SK-MEL-5 (cell line): ENCODE measurements around the gene CFAP57. TPM values are rescaled to one million over a fixed set of nuclear protein-coding genes. Genes with fewer than 3 reads are reported as not detected.

Source experiments
- DNase-seq: peaks from one replicate; pipeline ENCODE4 v3.0.0-alpha.2; 2016; ENCODE audit warnings: low read depth, low spot score
- in situ Hi-C: cut with HindIII; loops from 2 replicates; pipeline ENCODE4 v1.10.0; 2016; ENCODE audit warnings: low sequenced_read_pairs, high pct_unique_total_duplicates, low pct_unique_long_range_greater_than_20kb
- small RNA-seq, 2 experiments: library from RNA; depleted of rRNA; stranded (forward); fragments of <200 nt; gene quantifications; one replicate each; pipeline ENCODE3, GENCODE V24; 2014
- total RNA-seq: library from RNA; depleted of rRNA; stranded (reverse); fragments of >200 nt; shearing (Covaris generic); gene quantifications from 2 replicates; pipeline ENCODE4 v1.2.3, GENCODE V29; 2014; rRNA removed

Gene CFAP57
- total RNA-seq, 1 experiment from 2014 or later, result not detected

DNA sequence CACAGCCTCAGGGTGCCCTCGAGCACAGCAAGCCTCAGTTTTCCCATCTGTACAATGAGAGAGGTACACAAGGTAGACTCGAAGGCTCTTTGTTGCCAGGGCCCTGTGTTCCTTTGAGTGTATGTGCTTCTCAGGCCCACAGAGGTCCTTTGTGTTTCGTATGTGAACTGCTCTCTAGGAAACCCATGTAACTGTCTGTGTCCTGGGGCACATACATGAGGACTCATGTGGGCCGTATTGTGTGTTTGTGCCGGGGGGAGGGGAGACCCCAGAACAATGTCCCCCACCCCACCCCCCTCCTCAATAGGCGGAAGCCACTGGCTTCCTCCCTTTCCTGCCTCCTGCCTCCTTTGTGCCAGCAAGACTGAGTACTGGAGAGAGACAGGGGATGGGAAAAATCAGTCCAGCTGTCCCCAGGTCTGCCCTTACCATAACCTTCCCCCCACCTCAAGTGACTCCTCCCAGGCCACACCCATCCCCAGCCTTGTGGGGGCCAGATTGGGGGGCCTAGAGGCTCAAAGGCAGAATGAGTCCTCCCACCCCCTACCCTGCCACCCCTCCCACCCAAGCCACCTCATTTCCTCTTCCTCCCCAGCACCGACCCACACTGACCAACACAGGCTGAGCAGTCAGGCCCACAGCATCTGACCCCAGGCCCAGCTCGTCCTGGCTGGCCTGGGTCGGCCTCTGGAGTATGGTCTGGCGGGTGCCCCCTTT is 128.4 kb downstream of the CFAP57 start, which contains the start of gene TIE1:
Gene TIE1 (plus strand): TSS at position 605 of the 717 bp plus-strand sequence. CDS start 90 bp downstream, at position 695.
- DNase-seq, result no peak
- in situ Hi-C loops, result no loop called here

DNA sequence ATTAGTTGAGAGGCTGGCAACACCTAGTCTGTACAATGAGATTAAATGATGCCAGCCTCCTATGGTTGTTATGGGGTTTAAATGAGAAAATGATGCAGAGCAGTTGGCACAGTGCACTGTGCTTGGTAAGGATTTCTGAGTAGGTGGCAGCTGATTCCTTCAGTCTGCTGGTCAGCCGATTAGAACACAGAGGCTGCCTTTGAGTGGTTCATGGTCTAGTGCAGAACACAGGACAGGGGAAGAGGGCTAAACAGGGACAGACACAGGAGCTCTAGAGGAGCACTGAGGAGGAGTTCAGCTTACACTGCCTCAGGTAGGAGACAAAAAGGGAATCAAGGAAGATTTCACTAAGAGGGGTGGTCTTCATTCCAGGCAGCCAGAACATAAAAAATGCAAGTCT is 130.1 kb downstream of the CFAP57 start:
- in situ Hi-C loops, result no loop called here
- DNase-seq, result peak; percentile 55

DNA sequence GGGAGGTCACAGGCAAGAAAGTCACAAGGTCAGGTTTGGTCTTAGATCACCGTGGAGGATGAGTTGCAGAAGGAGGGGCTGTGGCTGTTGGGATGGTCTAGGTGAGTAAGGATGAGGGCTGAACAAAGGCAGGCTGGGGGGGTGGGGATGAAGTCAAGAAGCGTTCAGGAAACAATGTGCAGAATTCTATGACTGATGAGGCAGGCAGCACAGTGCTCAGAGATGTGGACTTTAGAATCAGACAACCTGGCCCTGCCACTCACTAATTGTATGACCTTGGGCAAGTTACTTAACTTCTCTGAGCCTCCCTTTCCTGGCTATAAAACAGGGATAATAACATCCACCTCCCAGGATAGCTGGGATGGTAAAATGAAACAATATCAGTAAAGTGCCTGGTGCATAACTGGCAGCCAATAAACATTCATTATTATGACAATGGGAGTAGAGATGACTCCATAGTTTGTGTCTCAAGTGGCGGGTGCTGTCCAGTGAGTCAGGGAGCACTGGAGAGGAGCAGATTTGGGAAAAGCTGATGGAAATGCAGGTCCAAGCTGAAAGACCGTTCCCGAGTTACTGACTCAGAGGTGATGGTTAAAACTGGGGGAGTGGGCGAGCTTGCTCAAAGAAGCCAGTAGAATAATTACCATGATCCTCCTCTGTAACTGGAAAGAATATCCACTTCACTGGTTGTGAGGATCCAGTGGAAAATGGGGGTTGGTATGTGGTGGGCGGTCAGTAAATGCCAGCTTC is 130.8 kb downstream of the CFAP57 start:
- in situ Hi-C loops, result no loop called here
- no peak for DNase-seq

DNA sequence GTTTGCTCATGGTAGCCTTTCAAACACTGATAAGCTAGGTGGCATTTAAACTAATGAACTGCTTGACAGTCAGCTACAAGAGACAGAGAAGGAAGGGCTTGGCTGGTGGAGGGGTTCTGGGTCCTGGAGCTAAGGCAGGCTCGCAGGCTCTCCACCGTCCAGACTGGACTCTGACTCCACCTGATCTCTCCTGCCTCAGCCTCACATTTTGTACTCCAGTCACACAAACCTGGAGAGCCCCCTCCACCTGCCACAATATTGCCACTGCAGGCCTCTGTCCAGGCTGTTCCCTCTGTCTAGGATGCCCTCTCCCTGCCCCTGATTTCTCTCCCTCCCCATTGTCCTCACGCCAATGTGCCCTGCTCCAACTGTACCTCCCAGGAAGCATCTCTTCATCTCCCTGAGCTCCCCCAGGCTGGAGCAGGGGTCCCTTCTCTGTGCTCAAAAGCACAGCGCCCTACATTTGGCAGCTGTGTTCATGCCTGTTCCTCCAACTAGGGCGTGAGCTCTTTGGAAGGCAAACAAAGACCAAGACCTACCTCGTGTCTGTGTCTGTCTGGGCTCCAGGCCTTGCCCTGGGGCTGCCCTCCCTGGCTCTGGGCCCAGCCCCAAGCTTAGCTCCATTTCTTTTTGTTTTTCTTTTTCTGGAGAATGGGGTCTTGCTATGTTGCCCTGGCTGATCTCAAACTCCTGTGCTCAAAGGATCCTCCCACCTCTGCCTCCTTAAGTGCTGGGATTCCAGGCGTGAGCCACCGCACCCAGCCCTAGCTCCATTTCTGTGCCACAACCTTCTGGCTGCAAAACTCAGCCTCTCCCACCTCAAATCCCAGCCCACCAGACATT is 131.6 kb downstream of the CFAP57 start:
- in situ Hi-C loops, result no loop called here
- DNase-seq, result no peak

Small RNA genes lying within 50 kb of the gene (small RNA-seq; reads per million reads assigned to genes)
- 0 reads per million in 2 experiments for gene RNA5SP46

Other genes with a start within 250 kb of the CFAP57 start
- 30.4 and 40.6 TPM in 2 replicates for gene SLC2A1, start 213.5 kb upstream of the CFAP57 start, total RNA-seq
- 146 and 172 TPM in 2 replicates for gene EBNA1BP2, start within 50 bp of the CFAP57 start, total RNA-seq
- gene TMEM125, start 97.7 kb downstream of the CFAP57 start, total RNA-seq, result not detected in 2 replicates
- gene C1orf210, start 113.3 kb downstream of the CFAP57 start, total RNA-seq, result not detected in 2 replicates
- 0.08 TPM in 1 of 2 replicates, not detected in the other for gene TIE1, start 128.7 kb downstream of the CFAP57 start, total RNA-seq
- not detected in 2 replicates for gene MPL, start 165.5 kb downstream of the CFAP57 start, total RNA-seq
- gene CDC20, start 186.7 kb downstream of the CFAP57 start, total RNA-seq, result 46.6 and 51.2 TPM in 2 replicates
- 69.4 and 78.3 TPM in 2 replicates for gene ELOVL1, start 195.7 kb downstream of the CFAP57 start, total RNA-seq
- 41.3 and 46.9 TPM in 2 replicates for gene MED8, start 217.5 kb downstream of the CFAP57 start, total RNA-seq
- gene SZT2, start 217.6 kb downstream of the CFAP57 start, total RNA-seq, result 7.1 and 10.5 TPM in 2 replicates